Brain microvascular endothelial cell (primary cell): ENCODE data around the gene MARS1.
A peak's percentile ranks its signal among the peaks of the same experiment; 100 is the strongest.

Experiments used
- DNase-seq: peaks from one replicate; pipeline ENCODE4 v3.0.0-alpha.2; 2020
- H3K27ac ChIP-seq: fragments of 250-450 bp; sonication (Bioruptor Pico); 2 replicates; pipeline ENCODE4 v1.5.1; 2020; ENCODE audit warnings: mild to moderate bottlenecking, moderate library complexity
- H3K27me3 ChIP-seq: fragments of 250-450 bp; sonication (Bioruptor Pico); replicated peaks from 2 replicates; pipeline ENCODE4 v1.5.1; 2020; ENCODE audit warnings: mild to moderate bottlenecking
- H3K36me3 ChIP-seq: fragments of 250-450 bp; sonication (Bioruptor Pico); replicated peaks from 2 replicates; pipeline ENCODE4 v1.5.1; 2020; ENCODE audit warnings: mild to moderate bottlenecking
- H3K4me3 ChIP-seq: 2 replicates; pipeline ENCODE4 v1.5.1; 2011; ENCODE audit warnings: low read depth, mild to moderate bottlenecking, control low read depth, low read length, moderate library complexity
- in situ Hi-C: cut with HindIII; loops from 2 replicates; pipeline ENCODE4 v1.10.0; 2017; ENCODE audit warnings: low sequenced_read_pairs, low pct_ligation_motif_present
- TF ChIP-seq, protein P1 (sequence below): IDR thresholded peaks from 2 replicates; pipeline ENCODE4 v1.5.1; 2011; ENCODE audit warnings: low read depth, mild to moderate bottlenecking, moderate library complexity, low read length, control low read depth, inconsistent platforms; ENCODE audit errors: missing control alignments

The MARS1 gene

DNA sequence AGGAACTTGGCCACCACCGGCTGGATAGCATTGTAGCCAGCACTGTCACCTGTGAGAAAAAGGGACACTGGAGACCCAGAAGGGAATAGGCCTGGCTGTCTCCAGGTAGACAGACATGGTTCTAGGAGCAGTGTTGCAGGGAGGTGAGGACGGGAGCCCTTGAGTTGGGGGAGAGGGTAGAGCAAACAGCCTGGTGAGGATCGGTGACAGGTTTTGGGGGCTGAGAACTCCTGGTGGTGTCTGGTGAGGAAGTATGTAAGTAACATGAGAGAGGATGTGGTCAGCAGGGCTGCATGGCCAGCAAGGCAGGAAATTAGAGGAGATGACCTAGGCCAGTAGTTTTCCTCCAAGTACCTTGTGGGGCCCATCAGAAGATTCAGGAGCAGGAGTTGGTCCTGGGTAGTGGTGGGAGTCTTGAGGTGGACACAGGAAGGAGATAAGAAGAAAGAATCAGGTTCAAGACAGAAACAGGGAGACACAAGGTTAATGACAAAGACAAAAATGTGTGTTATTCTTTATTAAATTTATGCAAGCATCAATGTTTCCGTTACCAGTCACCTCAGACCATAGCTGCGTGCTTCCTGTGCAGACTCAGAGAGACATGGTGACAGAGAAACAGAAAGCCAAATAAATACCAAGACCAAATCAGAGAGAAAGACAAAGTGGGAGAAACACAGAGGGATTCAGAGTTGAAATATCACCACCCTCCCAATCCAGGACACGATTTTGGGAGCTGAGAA, 8.3 kb upstream of the MARS1 start, which contains the start of gene ARHGAP9:
Gene ARHGAP9, minus strand, starts transcription at position 491 of the 740 bp plus-strand sequence. Its CDS starts 460 bp downstream, at position 31.
- H3K36me3 ChIP-seq, result no peaks in the 10 kb centered on the region
- DNase-seq, result no peak
- no peak within 1 kb of the TSS for H3K27ac ChIP-seq
- H3K27me3 ChIP-seq, result peaks cover 19% of the 10 kb centered on the region
- H3K4me3 ChIP-seq, result no peak within 1 kb of the TSS
- TF ChIP-seq, protein P1, sequence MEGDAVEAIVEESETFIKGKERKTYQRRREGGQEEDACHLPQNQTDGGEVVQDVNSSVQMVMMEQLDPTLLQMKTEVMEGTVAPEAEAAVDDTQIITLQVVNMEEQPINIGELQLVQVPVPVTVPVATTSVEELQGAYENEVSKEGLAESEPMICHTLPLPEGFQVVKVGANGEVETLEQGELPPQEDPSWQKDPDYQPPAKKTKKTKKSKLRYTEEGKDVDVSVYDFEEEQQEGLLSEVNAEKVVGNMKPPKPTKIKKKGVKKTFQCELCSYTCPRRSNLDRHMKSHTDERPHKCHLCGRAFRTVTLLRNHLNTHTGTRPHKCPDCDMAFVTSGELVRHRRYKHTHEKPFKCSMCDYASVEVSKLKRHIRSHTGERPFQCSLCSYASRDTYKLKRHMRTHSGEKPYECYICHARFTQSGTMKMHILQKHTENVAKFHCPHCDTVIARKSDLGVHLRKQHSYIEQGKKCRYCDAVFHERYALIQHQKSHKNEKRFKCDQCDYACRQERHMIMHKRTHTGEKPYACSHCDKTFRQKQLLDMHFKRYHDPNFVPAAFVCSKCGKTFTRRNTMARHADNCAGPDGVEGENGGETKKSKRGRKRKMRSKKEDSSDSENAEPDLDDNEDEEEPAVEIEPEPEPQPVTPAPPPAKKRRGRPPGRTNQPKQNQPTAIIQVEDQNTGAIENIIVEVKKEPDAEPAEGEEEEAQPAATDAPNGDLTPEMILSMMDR, result no peak
- in situ Hi-C loops, result no loop called here

DNA sequence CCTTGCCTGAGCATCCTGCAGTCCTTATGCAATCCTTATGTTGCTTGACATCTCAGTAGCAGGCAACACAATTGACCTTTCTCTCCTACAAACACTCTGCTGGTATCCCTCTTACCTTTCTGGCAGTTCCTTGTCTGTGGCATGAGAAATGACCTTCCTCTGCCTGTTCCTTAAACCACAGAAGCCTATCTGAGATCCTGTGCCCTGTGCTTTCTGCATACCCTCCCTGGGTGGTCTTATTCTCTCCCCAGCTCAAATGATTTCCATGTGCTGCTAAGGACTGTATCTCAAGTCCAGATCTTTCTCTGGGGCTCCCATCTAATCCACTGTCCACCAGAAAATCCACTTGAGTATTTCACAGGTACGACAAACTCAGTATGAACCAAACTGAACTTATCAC, 6.2 kb upstream of the MARS1 start:
- Histone ChIP-seq H3K27ac (no peak overlapping the region), H3K36me3 (no peaks in the 10 kb centered on the region), H3K4me3 (no peak overlapping the region), H3K27me3 (no peaks in the 10 kb centered on the region)
- in situ Hi-C loops, result no loop called here
- TF ChIP-seq, protein P1, result no peak
- no peak for DNase-seq

DNA sequence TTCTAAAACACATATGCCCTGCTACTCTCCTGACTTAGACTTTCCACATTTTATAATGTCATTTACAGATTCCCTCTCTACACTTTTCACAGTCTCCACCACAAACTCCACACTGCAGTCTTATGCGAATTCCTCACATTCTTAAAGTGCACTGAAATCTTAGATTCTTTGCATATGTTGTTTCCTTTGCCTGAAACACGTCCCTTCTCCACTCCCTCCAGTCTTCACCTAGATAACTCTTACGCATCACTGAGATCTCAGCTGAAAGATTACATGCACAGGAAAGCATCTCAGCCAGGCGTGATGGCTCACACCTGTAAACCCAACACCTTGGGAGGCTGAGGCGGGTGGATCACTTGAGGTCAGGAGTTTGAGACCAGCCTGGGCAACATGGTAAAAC, 4.4 kb upstream of the MARS1 start:
- TF ChIP-seq, protein P1, result no peak
- Histone ChIP-seq H3K36me3 (no peaks in the 10 kb centered on the region), H3K4me3 (no peak overlapping the region), H3K27ac (no peak overlapping the region), H3K27me3 (no peaks in the 10 kb centered on the region)
- in situ Hi-C loops, result no loop called here
- peak; percentile 31 for DNase-seq

DNA sequence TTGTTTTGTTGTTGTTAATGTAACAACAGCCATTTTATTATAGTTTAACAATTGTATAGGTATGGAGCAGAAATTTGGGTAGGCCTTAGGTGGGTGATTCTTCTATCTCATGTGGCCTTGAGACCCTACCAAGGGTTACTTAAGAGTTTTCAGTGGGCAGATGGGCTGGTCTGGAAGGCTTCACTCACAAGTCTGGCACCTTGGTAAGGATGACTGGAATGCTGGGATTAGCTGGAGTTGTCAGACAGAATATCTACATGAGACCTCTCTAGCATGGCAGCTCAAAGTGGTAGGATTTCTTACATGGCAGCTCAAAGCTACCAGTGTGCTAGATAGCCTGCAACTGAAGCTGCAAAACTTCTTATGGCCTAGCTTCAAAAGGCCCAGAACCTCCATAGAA, 2.2 kb upstream of the MARS1 start:
- in situ Hi-C loops, result no loop called here
- H3K27me3 ChIP-seq, result no peaks in the 10 kb centered on the region
- DNase-seq, result no peak
- H3K4me3 ChIP-seq, result no peak overlapping the region
- no peak overlapping the region for H3K27ac ChIP-seq
- TF ChIP-seq, protein P1, result no peak
- H3K36me3 ChIP-seq, result peaks cover 9% of the 10 kb centered on the region

DNA sequence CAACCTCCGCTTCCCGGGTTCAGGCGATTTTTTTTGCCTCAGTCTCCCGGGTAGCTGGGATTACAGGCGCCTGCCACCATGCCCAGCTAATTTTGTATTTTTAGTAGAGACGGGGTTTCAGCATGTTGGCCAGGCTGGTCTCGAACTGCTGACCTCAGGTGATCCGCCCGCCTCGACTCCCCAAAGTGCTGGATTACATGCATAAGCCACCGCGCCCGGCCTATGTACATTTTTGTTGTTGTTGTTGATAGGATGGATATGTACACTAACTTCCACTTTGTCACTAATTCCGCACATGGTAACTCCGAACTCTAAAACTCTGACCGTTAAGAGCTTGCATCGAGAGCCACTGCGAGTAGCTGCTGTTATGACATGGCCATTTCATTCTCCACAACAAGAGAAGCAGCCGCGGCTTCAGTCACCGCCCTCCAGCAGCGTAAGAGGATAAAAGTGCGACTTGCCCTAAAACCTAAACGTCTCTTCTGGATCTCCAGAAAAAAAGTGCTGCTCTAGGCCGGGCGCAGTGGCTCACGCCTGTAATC, 742 bp upstream of the MARS1 start:
- H3K27me3 ChIP-seq, result no peaks in the 10 kb centered on the region
- in situ Hi-C loops, result no loop called here
- DNase-seq, result no peak
- peaks cover 21% of the 10 kb centered on the region for H3K36me3 ChIP-seq
- H3K27ac ChIP-seq, result no peak overlapping the region
- TF ChIP-seq, protein P1, result no peak
- peak overlapping the region; percentile 100 for H3K4me3 ChIP-seq
